ENCODE data around the gene PRDX1.
"Not testable (repeated sequence)": the region's sequence is repeated elsewhere in the genome, so short reads cannot be mapped to it uniquely, and the experiment has no call there.

The PRDX1 gene

DNA sequence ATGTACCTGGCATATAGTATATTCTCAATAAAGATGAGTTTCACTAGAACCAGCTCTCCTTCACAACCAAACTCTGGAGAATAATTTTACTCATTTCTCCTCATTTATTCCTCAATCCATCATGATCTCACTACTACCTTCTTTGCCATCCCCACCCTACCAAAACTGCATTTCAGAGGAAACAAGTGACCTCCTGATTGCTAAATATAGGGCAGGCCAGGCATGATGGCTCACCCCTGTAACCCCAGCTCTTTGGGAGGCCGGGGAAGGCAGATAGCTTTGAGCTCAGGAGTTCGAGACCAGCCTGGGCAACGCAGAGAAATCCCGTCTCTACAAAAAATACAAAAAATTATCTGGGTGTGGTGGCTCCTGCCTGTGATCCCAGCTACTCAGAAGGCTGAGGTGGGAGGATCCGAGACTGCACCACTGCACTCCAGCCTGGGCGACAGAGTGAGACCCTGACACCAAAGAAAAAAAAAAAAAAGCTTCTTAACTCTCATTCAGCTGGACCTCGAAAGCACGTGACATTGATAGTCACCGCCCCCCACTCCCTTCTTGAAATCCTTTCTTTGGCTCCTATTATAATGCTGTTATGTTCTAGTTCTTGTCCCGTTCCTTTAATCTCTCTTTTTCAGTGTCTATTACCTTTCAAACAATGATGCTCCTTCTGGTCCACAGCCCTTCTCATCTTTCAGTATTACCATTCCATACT, 32.9 kb downstream of the PRDX1 start:
- DNase-seq, result no peak
- no peak overlapping the region for H3K4me3 ChIP-seq (ENCODE audit: low read depth, low read length)
- H3K9me3 ChIP-seq (ENCODE audit: severe bottlenecking), result no peaks in the 10 kb centered on the region
- H3K27ac ChIP-seq, result no peak overlapping the region
- no peaks in the 10 kb centered on the region for H3K36me3 ChIP-seq
- no peaks in the 10 kb centered on the region for H3K27me3 ChIP-seq (ENCODE audit: insufficient read depth, low read depth, severe bottlenecking)
- TF ChIP-seq, protein P1, sequence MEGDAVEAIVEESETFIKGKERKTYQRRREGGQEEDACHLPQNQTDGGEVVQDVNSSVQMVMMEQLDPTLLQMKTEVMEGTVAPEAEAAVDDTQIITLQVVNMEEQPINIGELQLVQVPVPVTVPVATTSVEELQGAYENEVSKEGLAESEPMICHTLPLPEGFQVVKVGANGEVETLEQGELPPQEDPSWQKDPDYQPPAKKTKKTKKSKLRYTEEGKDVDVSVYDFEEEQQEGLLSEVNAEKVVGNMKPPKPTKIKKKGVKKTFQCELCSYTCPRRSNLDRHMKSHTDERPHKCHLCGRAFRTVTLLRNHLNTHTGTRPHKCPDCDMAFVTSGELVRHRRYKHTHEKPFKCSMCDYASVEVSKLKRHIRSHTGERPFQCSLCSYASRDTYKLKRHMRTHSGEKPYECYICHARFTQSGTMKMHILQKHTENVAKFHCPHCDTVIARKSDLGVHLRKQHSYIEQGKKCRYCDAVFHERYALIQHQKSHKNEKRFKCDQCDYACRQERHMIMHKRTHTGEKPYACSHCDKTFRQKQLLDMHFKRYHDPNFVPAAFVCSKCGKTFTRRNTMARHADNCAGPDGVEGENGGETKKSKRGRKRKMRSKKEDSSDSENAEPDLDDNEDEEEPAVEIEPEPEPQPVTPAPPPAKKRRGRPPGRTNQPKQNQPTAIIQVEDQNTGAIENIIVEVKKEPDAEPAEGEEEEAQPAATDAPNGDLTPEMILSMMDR (IDR thresholded peaks at IDR 0.05; ENCODE audit: low read depth, low read length), result no peak

DNA sequence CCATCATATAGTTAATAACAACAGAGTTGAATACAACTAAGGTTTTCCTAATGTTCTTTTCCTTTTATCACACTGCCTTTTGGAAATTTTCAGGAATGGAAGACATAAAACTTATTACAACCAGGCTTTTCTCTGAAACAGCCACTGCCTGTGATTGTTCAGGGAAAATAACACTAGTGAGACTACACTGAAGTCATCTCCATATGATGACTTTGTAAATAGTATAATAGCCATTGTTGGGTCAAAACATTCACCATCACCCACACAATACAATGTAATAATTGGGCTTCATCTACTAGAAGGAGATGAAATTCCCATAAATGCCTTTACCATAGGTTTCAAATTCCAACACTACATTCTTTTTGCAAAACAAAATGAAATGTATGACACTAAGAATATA, 35.7 kb downstream of the PRDX1 start:
- Histone ChIP-seq H3K27me3 (ENCODE audit: insufficient read depth, low read depth, severe bottlenecking) (no peaks in the 10 kb centered on the region), H3K9me3 (ENCODE audit: severe bottlenecking) (no peaks in the 10 kb centered on the region), H3K36me3 (no peaks in the 10 kb centered on the region), H3K27ac (no peak overlapping the region), H3K4me3 (ENCODE audit: low read depth, low read length) (no peak overlapping the region)
- DNase-seq, result no peak
- TF ChIP-seq, protein P1 (IDR thresholded peaks at IDR 0.05; ENCODE audit: low read depth, low read length), result no peak

DNA sequence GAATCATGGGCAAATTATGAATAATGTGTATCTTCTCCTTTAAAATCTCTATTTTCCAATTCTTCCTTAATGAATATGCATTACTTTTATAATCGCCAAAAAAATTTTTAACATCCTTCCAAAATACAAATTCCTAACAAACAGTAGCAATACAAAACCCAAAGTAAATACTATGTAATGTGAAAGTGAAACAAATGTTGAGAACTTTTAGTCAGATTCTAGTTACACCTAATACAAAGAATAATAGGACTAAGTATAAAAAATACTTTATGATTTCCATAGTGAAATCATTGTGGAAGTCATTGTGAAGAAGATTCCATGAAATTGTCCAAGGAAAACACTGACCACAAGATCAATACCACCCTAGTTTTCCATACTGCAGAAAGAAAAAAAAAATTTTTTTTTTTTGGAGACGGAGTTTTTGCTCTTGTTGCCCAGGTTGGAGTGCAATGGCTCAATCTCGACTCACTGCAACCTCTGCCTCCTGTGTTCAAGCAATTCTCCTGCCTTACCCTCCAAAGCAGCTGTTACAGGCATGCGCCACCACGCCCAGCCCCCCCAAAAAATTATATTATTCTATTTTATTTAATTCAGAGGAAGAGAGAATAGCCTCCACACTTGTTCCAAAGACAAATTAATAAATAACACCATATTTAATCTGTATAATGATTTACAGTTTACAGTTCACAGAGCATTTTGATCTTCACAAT, 42.5 kb downstream of the PRDX1 start:
- Histone ChIP-seq H3K27me3 (ENCODE audit: insufficient read depth, low read depth, severe bottlenecking) (no peaks in the 10 kb centered on the region), H3K36me3 (no peaks in the 10 kb centered on the region), H3K9me3 (ENCODE audit: severe bottlenecking) (no peaks in the 10 kb centered on the region), H3K4me3 (ENCODE audit: low read depth, low read length) (no peak overlapping the region), H3K27ac (no peak overlapping the region)
- TF ChIP-seq, protein P1 (IDR thresholded peaks at IDR 0.05; ENCODE audit: low read depth, low read length), result no peak
- no peak for DNase-seq

DNA sequence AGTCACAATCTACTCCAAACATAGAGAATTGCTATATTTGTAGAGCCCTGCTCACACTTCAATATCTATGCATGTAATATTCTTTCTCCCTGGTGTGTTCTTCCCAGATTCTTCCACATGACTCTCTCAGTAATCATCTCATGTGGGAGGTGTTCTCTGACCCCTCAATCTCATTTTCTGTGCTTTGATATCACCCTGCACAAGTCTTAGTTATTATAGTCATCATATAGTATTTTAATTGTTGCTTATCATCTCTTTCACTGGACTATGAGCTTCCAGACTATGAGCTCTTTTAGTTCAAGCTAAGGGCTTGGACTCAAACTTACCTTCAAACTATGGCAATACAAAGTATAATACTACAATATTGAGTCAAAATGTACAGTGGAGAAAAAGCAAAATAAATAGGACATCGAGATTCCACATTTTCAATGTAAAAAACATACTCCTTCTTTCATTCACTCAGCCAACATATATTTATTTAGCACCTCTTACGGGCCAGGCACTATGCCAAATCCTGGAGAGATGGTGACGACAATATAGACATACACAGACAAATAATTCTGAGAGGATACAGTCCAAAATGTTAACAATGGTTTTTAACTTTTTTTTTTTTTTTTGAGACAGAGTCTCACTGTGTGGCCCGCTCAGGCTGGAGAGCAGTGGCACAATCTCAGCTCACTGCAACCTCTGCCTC, 43.4 kb downstream of the PRDX1 start:
- no peaks in the 10 kb centered on the region for H3K27me3 ChIP-seq (ENCODE audit: insufficient read depth, low read depth, severe bottlenecking)
- no peak overlapping the region for H3K4me3 ChIP-seq (ENCODE audit: low read depth, low read length)
- H3K27ac ChIP-seq, result no peak overlapping the region
- DNase-seq, result no peak
- H3K9me3 ChIP-seq (ENCODE audit: severe bottlenecking), result no peaks in the 10 kb centered on the region
- H3K36me3 ChIP-seq, result no peaks in the 10 kb centered on the region
- TF ChIP-seq, protein P1 (IDR thresholded peaks at IDR 0.05; ENCODE audit: low read depth, low read length), result no peak

DNA sequence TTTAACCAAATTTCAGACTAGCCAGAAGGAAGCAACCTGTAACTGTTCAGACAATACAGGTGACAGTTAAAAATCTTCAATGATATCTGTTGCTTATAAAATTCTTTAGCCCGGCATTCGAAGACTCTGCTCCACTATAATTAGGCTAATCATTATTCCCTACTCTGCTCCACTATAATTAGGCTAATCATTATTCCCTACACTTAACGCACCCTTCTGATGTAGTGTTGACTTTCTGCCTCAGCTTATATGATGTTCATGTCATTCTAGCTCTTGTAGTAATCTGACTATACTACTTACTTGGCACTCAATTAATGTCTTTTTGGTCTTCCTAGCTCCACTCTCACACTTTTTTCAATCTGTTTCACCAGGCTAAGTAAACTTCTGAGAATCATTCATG, 44.0 kb downstream of the PRDX1 start:
- H3K27me3 ChIP-seq (ENCODE audit: insufficient read depth, low read depth, severe bottlenecking), result no peaks in the 10 kb centered on the region

DNA sequence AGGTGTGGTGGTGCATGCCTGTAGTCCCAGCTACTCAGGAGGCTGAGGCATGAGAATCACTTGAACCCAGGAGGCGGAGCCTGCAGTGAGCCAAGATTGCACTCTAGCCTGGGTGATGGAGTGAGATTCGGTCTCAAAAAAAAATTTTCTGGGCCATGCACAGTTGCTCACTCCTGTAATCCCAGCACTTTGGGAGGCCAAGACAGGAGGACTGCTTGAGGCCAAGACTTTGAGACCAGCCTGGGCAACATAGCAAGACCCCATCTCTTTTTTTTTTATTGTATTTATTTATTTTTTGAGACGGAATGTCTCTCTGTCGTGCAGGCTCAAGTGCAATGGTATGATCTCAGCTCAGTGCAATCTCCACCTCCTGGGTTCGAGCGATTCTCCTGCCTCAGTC, 47.5 kb downstream of the PRDX1 start:
- not testable (repeated sequence) for H3K27me3 ChIP-seq (ENCODE audit: insufficient read depth, low read depth, severe bottlenecking); H3K27ac ChIP-seq; DNase-seq; H3K4me3 ChIP-seq (ENCODE audit: low read depth, low read length); H3K9me3 ChIP-seq (ENCODE audit: severe bottlenecking); H3K36me3 ChIP-seq

More for the DNA sequence above, 44.0 kb downstream of the PRDX1 start:
- TF ChIP-seq, protein P1 (IDR thresholded peaks at IDR 0.05; ENCODE audit: low read depth, low read length), result no peak
- no peak overlapping the region for H3K27ac ChIP-seq
- no peaks in the 10 kb centered on the region for H3K9me3 ChIP-seq (ENCODE audit: severe bottlenecking)
- no peak for DNase-seq
- H3K36me3 ChIP-seq, result no peaks in the 10 kb centered on the region
- H3K4me3 ChIP-seq (ENCODE audit: low read depth, low read length), result no peak overlapping the region
